ENCODE measurements around the gene MBNL2. TPM values are rescaled to one million over a fixed set of nuclear protein-coding genes. Genes with fewer than 3 reads are reported as not detected.

Gene MBNL2
- total and polyA plus RNA-seq, 2 experiments from 2014 or later, result 46.7 to 79.5 TPM

GRCh38 chr13:97234742-97235141 lies 12.6 kb downstream of the MBNL2 start:
- Histone ChIP-seq H3K27ac (no peak overlapping the region), H3K9me2 (ENCODE audit: insufficient read depth) (no peaks in the 10 kb centered on the region), H3K79me2 (ENCODE audit: insufficient read depth) (peaks cover 97% of the 10 kb centered on the region), H3F3A (ENCODE audit: insufficient read depth) (peaks cover 30% of the 10 kb centered on the region), H3K4me3 (no peak overlapping the region), H4K20me1 (ENCODE audit: insufficient read depth) (peaks cover 11% of the 10 kb centered on the region; the same call in 1 of the 2 replicates), H3K4me1 (ENCODE audit: insufficient read depth) (peaks cover 39% of the 10 kb centered on the region), H2AFZ (no peak overlapping the region), H3K27me3 (replicated peaks; ENCODE audit: insufficient read depth) (no peaks in the 10 kb centered on the region), H3K4me2 (ENCODE audit: unreplicated experiment) (no peak overlapping the region), H3K9ac (no peak overlapping the region), H3K9me3 (ENCODE audit: low read depth) (no peaks in the 10 kb centered on the region), H3K36me3 (ENCODE audit: low read depth) (no peaks in the 10 kb centered on the region)
- TF ChIP-seq EZH2phosphoT487 (IDR thresholded peaks at IDR 0.05; ENCODE audit: insufficient read depth, low read depth) (no peak), EZH2 (IDR thresholded peaks at IDR 0.05; ENCODE audit: insufficient read depth, poor library complexity, severe bottlenecking) (no peak)
- DNase-seq, result no peak
- WGBS, 2 experiments (ENCODE audit: low coverage in 1 of 2, low lambda C conversion rate in 2 of 2, missing lambda C conversion rate in 2 of 2), result 92 to 93% methylated on average over 13 of the region's 13 CpGs
- in situ Hi-C loops (cut with MboI), result no loop called here

- H3K4me2 ChIP-seq (ENCODE audit: unreplicated experiment), result no peak overlapping the region
- H3K9me3 ChIP-seq (ENCODE audit: low read depth), result no peaks in the 10 kb centered on the region
- peaks cover 39% of the 10 kb centered on the region for H3K4me1 ChIP-seq (ENCODE audit: insufficient read depth)
- peaks cover 97% of the 10 kb centered on the region for H3K79me2 ChIP-seq (ENCODE audit: insufficient read depth)
- no peak for TF ChIP-seq EZH2phosphoT487 (IDR thresholded peaks at IDR 0.05; ENCODE audit: insufficient read depth, low read depth)
- TF ChIP-seq EZH2 (IDR thresholded peaks at IDR 0.05; ENCODE audit: insufficient read depth, poor library complexity, severe bottlenecking), result no peak
- peaks cover 11% of the 10 kb centered on the region; the same call in 1 of the 2 replicates for H4K20me1 ChIP-seq (ENCODE audit: insufficient read depth)
- in situ Hi-C loops (cut with MboI), result no loop called here
- peaks cover 21% of the 10 kb centered on the region for H3F3A ChIP-seq (ENCODE audit: insufficient read depth)
- no peak for DNase-seq
- no peaks in the 10 kb centered on the region for H3K9me2 ChIP-seq (ENCODE audit: insufficient read depth)
- H3K27me3 ChIP-seq (replicated peaks; ENCODE audit: insufficient read depth), result no peaks in the 10 kb centered on the region
- H2AFZ ChIP-seq, result peak overlapping the region; percentile 23; the same call in 1 of the 2 replicates
- WGBS, 2 experiments (ENCODE audit: low coverage in 1 of 2, low lambda C conversion rate in 2 of 2, missing lambda C conversion rate in 2 of 2), result 47 to 56% methylated on average over 18 of the region's 18 CpGs
- H3K36me3 ChIP-seq (ENCODE audit: low read depth), result no peaks in the 10 kb centered on the region
- H3K9ac ChIP-seq, result 0 out of 2 replicates have a peak overlapping the region, but pooled peaks have one; percentile 17
- H3K27ac ChIP-seq, result no peak overlapping the region
- H3K4me3 ChIP-seq, result no peak overlapping the region
Observed at GRCh38 chr13:97235549-97236231, 13.6 kb downstream of the MBNL2 start.

GRCh38 chr13:97237388-97237787 lies 15.3 kb downstream of the MBNL2 start:
- WGBS, 2 experiments (ENCODE audit: low coverage in 1 of 2, low lambda C conversion rate in 2 of 2, missing lambda C conversion rate in 2 of 2), result 95 to 97% methylated on average over 1 of the region's 1 CpG
- Histone ChIP-seq H3K4me3 (no peak overlapping the region), H3K27me3 (replicated peaks; ENCODE audit: insufficient read depth) (no peaks in the 10 kb centered on the region), H3K79me2 (ENCODE audit: insufficient read depth) (peaks cover 99% of the 10 kb centered on the region), H3K9me2 (ENCODE audit: insufficient read depth) (no peaks in the 10 kb centered on the region), H3K9me3 (ENCODE audit: low read depth) (no peaks in the 10 kb centered on the region), H3F3A (ENCODE audit: insufficient read depth) (peaks cover 4% of the 10 kb centered on the region), H2AFZ (no peak overlapping the region), H3K27ac (no peak overlapping the region), H3K4me2 (ENCODE audit: unreplicated experiment) (no peak overlapping the region), H3K4me1 (ENCODE audit: insufficient read depth) (peaks cover 23% of the 10 kb centered on the region), H4K20me1 (ENCODE audit: insufficient read depth) (peaks cover 11% of the 10 kb centered on the region; the same call in 1 of the 2 replicates), H3K9ac (no peak overlapping the region), H3K36me3 (ENCODE audit: low read depth) (no peaks in the 10 kb centered on the region)
- no peak for TF ChIP-seq EZH2 (IDR thresholded peaks at IDR 0.05; ENCODE audit: insufficient read depth, poor library complexity, severe bottlenecking)
- TF ChIP-seq EZH2phosphoT487 (IDR thresholded peaks at IDR 0.05; ENCODE audit: insufficient read depth, low read depth), result no peak
- in situ Hi-C loops (cut with MboI), result no loop called here
- DNase-seq, result no peak

- no peak for DNase-seq
- Histone ChIP-seq H3K27ac (no peak overlapping the region), H3K4me1 (ENCODE audit: insufficient read depth) (peaks cover 20% of the 10 kb centered on the region), H3K4me3 (no peak overlapping the region), H3K79me2 (ENCODE audit: insufficient read depth) (peaks cover 100% of the 10 kb centered on the region), H2AFZ (no peak overlapping the region), H3K9me3 (ENCODE audit: low read depth) (no peaks in the 10 kb centered on the region), H3K9ac (no peak overlapping the region), H4K20me1 (ENCODE audit: insufficient read depth) (peaks cover 11% of the 10 kb centered on the region; the same call in 1 of the 2 replicates), H3K36me3 (ENCODE audit: low read depth) (no peaks in the 10 kb centered on the region), H3K4me2 (ENCODE audit: unreplicated experiment) (no peak overlapping the region), H3K9me2 (ENCODE audit: insufficient read depth) (no peaks in the 10 kb centered on the region), H3F3A (ENCODE audit: insufficient read depth) (no peaks in the 10 kb centered on the region), H3K27me3 (replicated peaks; ENCODE audit: insufficient read depth) (no peaks in the 10 kb centered on the region)
- WGBS, 2 experiments (ENCODE audit: low coverage in 1 of 2, low lambda C conversion rate in 2 of 2, missing lambda C conversion rate in 2 of 2), result 87 to 93% methylated on average over 5 of the region's 5 CpGs
- in situ Hi-C loops (cut with MboI), result no loop called here
- TF ChIP-seq EZH2phosphoT487 (IDR thresholded peaks at IDR 0.05; ENCODE audit: insufficient read depth, low read depth) (no peak), EZH2 (IDR thresholded peaks at IDR 0.05; ENCODE audit: insufficient read depth, poor library complexity, severe bottlenecking) (no peak)
Observed at GRCh38 chr13:97238432-97238831, 16.3 kb downstream of the MBNL2 start.
